Tibial nerve (tissue), 4 donors: Measurements from ENCODE around the gene ATP9B.

Experiments
- CTCF ChIP-seq, 5 experiments: fragments of 200-600 bp in 3 of 5; fragments of 450-650 bp in 2 of 5; sonication (generic) in 3 of 5; IDR thresholded peaks; one replicate each; pipeline ENCODE4 v1.5.1; 2016 to 2019; ENCODE audit warnings: antibody characterized with exemption in 5 of 5, mild to moderate bottlenecking in 3 of 5, moderate library complexity in 2 of 5
- EP300 ChIP-seq, 2 donors: sonication (generic); formaldehyde crosslinking; IDR thresholded peaks; one replicate each; pipeline ENCODE4 v1.6.1; 2017; ENCODE audit warnings: antibody characterized with exemption in 2 of 2, mild to moderate bottlenecking in 1 of 2
- POLR2A ChIP-seq, 2 donors: fragments of 450-650 bp; IDR thresholded peaks; one replicate each; pipeline ENCODE4 v1.6.1; 2017; ENCODE audit warnings: antibody characterized with exemption in 2 of 2, mild to moderate bottlenecking in 2 of 2, moderate library complexity in 2 of 2

- TF ChIP-seq CTCF (IDR thresholded peaks at IDR 0.05) (no peak), EP300 (IDR thresholded peaks at IDR 0.05) (no peak), POLR2A (IDR thresholded peaks at IDR 0.05) (no peak)
These were observed 305.4 kb downstream of the ATP9B start for GRCh38 chr18:79374408-79375171.
